IMR-90 (cell line): Measurements from ENCODE around the gene PGLYRP3. TPM values are rescaled to one million over a fixed set of nuclear protein-coding genes. Genes with fewer than 3 reads are reported as not detected.

Experiments used
- ATAC-seq: fragments of 200-7000 bp; cut with Tn5 transposase; 2 replicates; pipeline ENCODE4 v1.9.1; 2020; ENCODE audit warnings: low read depth, mild to moderate bottlenecking, moderate library complexity
- BruUV-seq: library from RNA; stranded (reverse); fragments of 400-500 nt; replicated peaks from 2 replicates; lab custom pipeline; 2021; lab: Mats Ljungman, UMichigan
- CTCF ChIA-PET: fragments of 300-600 bp; formaldehyde crosslinking; extraction: SDS; loops from one replicate; lab custom pipeline; 2021; ENCODE audit warnings: antibody characterized with exemption; lab: Yijun Ruan, JAX
- POLR2A ChIA-PET: fragments of 300-600 bp; sonication (Branson Sonifier 250); formaldehyde crosslinking; loops from one replicate; lab custom pipeline; 2022; ENCODE audit warnings: antibody characterized with exemption; ENCODE audit not compliant: unreplicated experiment; lab: Charles Lee
- DNase-seq: peaks from one replicate; pipeline ENCODE4 v3.0.0; 2013
- H2AFZ ChIP-seq: replicated peaks from 2 replicates; pipeline ENCODE3; 2013; ENCODE audit warnings: low read length, mild to moderate bottlenecking; ENCODE audit not compliant: poor library complexity
- H2AK5ac ChIP-seq: 2 replicates; pipeline ENCODE4 v1.6.1; 2013; ENCODE audit warnings: low read depth, low read length, inconsistent platforms
- H2AK9ac ChIP-seq: replicated peaks from 2 replicates; pipeline ENCODE3; 2013; ENCODE audit warnings: mild to moderate bottlenecking, low read depth, low read length, moderate library complexity; ENCODE audit not compliant: poor library complexity
- H2BK120ac ChIP-seq: 2 replicates; pipeline ENCODE4 v1.6.1; 2013; ENCODE audit warnings: low read depth, low read length, inconsistent platforms
- H2BK15ac ChIP-seq: 3 replicates; pipeline ENCODE4 v1.6.1; 2013; ENCODE audit warnings: low read depth, low read length, inconsistent platforms
- H2BK20ac ChIP-seq: 2 replicates; pipeline ENCODE4 v1.6.1; 2013; ENCODE audit warnings: low read depth, mild to moderate bottlenecking, inconsistent platforms, low read length, moderate library complexity
- H2BK5ac ChIP-seq: 2 replicates; pipeline ENCODE4 v1.6.1; 2013; ENCODE audit warnings: mild to moderate bottlenecking, low read depth, low read length, inconsistent platforms; ENCODE audit not compliant: poor library complexity, severe bottlenecking
- H3K14ac ChIP-seq: replicated peaks from 2 replicates; pipeline ENCODE4 v1.6.1; 2013; ENCODE audit warnings: low read depth, low read length, inconsistent platforms
- H3K18ac ChIP-seq: 2 replicates; pipeline ENCODE4 v1.6.1; 2013; ENCODE audit warnings: low read depth, low read length, control low read depth
- H3K23ac ChIP-seq: 2 replicates; pipeline ENCODE4 v1.6.1; 2013; ENCODE audit warnings: low read depth, low read length, inconsistent platforms
- H3K27ac ChIP-seq: 2 replicates; pipeline ENCODE4 v1.5.1; 2013; ENCODE audit warnings: mild to moderate bottlenecking, control low read depth, low read length; ENCODE audit not compliant: insufficient read depth
- H3K27me3 ChIP-seq: 2 replicates; pipeline ENCODE4 v1.6.1; 2013; ENCODE audit warnings: low read length; ENCODE audit not compliant: control insufficient read depth, insufficient read depth
- H3K36me3 ChIP-seq: 2 replicates; pipeline ENCODE4 v1.6.1; 2013; ENCODE audit warnings: low read length, mixed read lengths; ENCODE audit not compliant: control insufficient read depth, insufficient read depth
- H3K4ac ChIP-seq: 2 replicates; pipeline ENCODE4 v1.6.1; 2013; ENCODE audit warnings: low read depth, low read length, inconsistent platforms
- H3K4me1 ChIP-seq: 2 replicates; pipeline ENCODE4 v1.6.1; 2013; ENCODE audit warnings: low read length, mixed read lengths; ENCODE audit not compliant: control insufficient read depth, insufficient read depth
- H3K4me2 ChIP-seq: 2 replicates; pipeline ENCODE4 v1.6.1; 2013; ENCODE audit warnings: low read depth, mild to moderate bottlenecking, control low read depth, low read length, moderate library complexity
- H3K4me3 ChIP-seq: 2 replicates; pipeline ENCODE4 v1.5.1; 2013; ENCODE audit warnings: low read depth, mild to moderate bottlenecking, control low read depth, low read length, moderate library complexity; ENCODE audit not compliant: insufficient read depth
- H3K56ac ChIP-seq: 2 replicates; pipeline ENCODE4 v1.6.1; 2013; ENCODE audit warnings: low read length, inconsistent platforms; ENCODE audit not compliant: insufficient read depth; ENCODE audit errors: extremely low read depth
- H3K79me1 ChIP-seq, 2 experiments: 2 replicates each; pipeline ENCODE4 v1.6.1; 2013; ENCODE audit warnings: low read length in 2 of 2, inconsistent platforms in 1 of 2, low read depth in 1 of 2
- H3K9ac ChIP-seq: 2 replicates; pipeline ENCODE4 v1.6.1; 2013; ENCODE audit warnings: low read depth, low read length, control low read depth
- H3K9me1 ChIP-seq: 2 replicates; pipeline ENCODE4 v1.6.1; 2013; ENCODE audit warnings: low read length, inconsistent platforms; ENCODE audit not compliant: insufficient read depth
- H3K9me3 ChIP-seq: 2 replicates; pipeline ENCODE4 v1.6.1; 2013; ENCODE audit warnings: low read length; ENCODE audit not compliant: control insufficient read depth, insufficient read depth
- H4K20me1 ChIP-seq: 2 replicates; pipeline ENCODE4 v1.6.1; 2013; ENCODE audit warnings: low read length, inconsistent platforms; ENCODE audit not compliant: insufficient read depth
- H4K5ac ChIP-seq: 2 replicates; pipeline ENCODE4 v1.6.1; 2013; ENCODE audit warnings: mild to moderate bottlenecking, low read depth, low read length, control low read depth
- H4K8ac ChIP-seq, 2 experiments: 2 replicates each; pipeline ENCODE4 v1.6.1; 2013; ENCODE audit warnings: low read depth in 2 of 2, low read length in 2 of 2, control low read depth in 1 of 2, inconsistent platforms in 1 of 2
- H4K91ac ChIP-seq: 2 replicates; pipeline ENCODE4 v1.6.1; 2013; ENCODE audit warnings: low read depth, low read length, inconsistent platforms; ENCODE audit not compliant: insufficient read depth
- CEBPB ChIP-seq: IDR thresholded peaks from 2 replicates; pipeline ENCODE4 v1.6.1; 2012; ENCODE audit warnings: low read depth, low read length, improper control_type of control experiment
- CHD1 ChIP-seq: IDR thresholded peaks from 2 replicates; pipeline ENCODE4 v1.6.1; 2012; ENCODE audit warnings: low read depth, low read length, improper control_type of control experiment
- CTCF ChIP-seq: conservative IDR thresholded peaks from 2 replicates; pipeline ENCODE4 v1.5.1; 2012; ENCODE audit warnings: mild to moderate bottlenecking, low read depth, low read length, improper control_type of control experiment
- ELK1 ChIP-seq: fragments of 150-350 bp; IDR thresholded peaks from 2 replicates; pipeline ENCODE4 v1.6.1; 2016; ENCODE audit warnings: low read depth, mild to moderate bottlenecking, low read length, moderate library complexity, borderline replicate concordance
- FOS ChIP-seq: fragments of 150-350 bp; IDR thresholded peaks from 2 replicates; pipeline ENCODE4 v1.6.1; 2016; ENCODE audit warnings: low read depth, low read length
- MAFK ChIP-seq: IDR thresholded peaks from 2 replicates; pipeline ENCODE4 v1.6.1; 2012; ENCODE audit warnings: low read depth, low read length, improper control_type of control experiment
- MAZ ChIP-seq: IDR thresholded peaks from 2 replicates; pipeline ENCODE4 v1.6.1; 2012; ENCODE audit warnings: low read depth, mild to moderate bottlenecking, low read length, improper control_type of control experiment, moderate library complexity, borderline replicate concordance
- MXI1 ChIP-seq: IDR thresholded peaks from 2 replicates; pipeline ENCODE4 v1.6.1; 2012; ENCODE audit warnings: low read depth, mild to moderate bottlenecking, low read length, moderate library complexity, borderline replicate concordance
- NFE2L2 ChIP-seq: fragments of 150-350 bp; IDR thresholded peaks from 2 replicates; pipeline ENCODE4 v1.6.1; 2016; ENCODE audit warnings: low read depth, mild to moderate bottlenecking, low read length
- POLR2A ChIP-seq: IDR thresholded peaks from 2 replicates; pipeline ENCODE4 v1.6.1; 2012; ENCODE audit warnings: mild to moderate bottlenecking, low read depth, low read length
- RAD21 ChIP-seq: IDR thresholded peaks from 2 replicates; pipeline ENCODE4 v1.6.1; 2012; ENCODE audit warnings: low read length, improper control_type of control experiment
- RCOR1 ChIP-seq: IDR thresholded peaks from 2 replicates; pipeline ENCODE4 v1.6.1; 2012; ENCODE audit warnings: mild to moderate bottlenecking, low read length, improper control_type of control experiment; ENCODE audit not compliant: insufficient replicate concordance
- RFX5 ChIP-seq: IDR thresholded peaks from 2 replicates; pipeline ENCODE4 v1.8.0; 2012; ENCODE audit warnings: low read depth, mild to moderate bottlenecking, low read length, moderate library complexity
- SMC3 ChIP-seq: fragments of 150-350 bp; IDR thresholded peaks from 2 replicates; pipeline ENCODE4 v1.6.1; 2016; ENCODE audit warnings: low read depth, mild to moderate bottlenecking, antibody characterized with exemption, low read length, moderate library complexity
- USF2 ChIP-seq: fragments of 150-350 bp; IDR thresholded peaks from 2 replicates; pipeline ENCODE4 v1.6.1; 2017; ENCODE audit warnings: mild to moderate bottlenecking, antibody characterized with exemption, low read length, low read depth
- whole genome bisulfite sequencing, 2 experiments: methylation state at CpG; one replicate each; pipeline versions ENCODE4 v1.1.5 to v1.1.7; 2013; ENCODE audit warnings: missing lambda C conversion rate in 2 of 2; ENCODE audit not compliant: insufficient read length in 1 of 2; ENCODE audit errors: extremely low coverage in 2 of 2; 5-methylcytosine and 5-hydroxymethylcytosine counted together
- dilution Hi-C: fragments of 300-500 bp; cut with HindIII; formaldehyde crosslinking; loops from one replicate; pipeline ENCODE4 v1.14.3; 2018; ENCODE audit warnings: low sequenced_read_pairs; ENCODE audit not compliant: unreplicated experiment
- in situ Hi-C: fragments of 300-500 bp; cut with MboI; formaldehyde crosslinking; loops from 3 replicates; pipeline ENCODE4 v1.14.3; 2019; ENCODE audit warnings: low sequenced_read_pairs, inconsistent platforms, mixed read lengths
- intact Hi-C: fragments of 100-400 bp; cut with micrococcal nuclease; formaldehyde crosslinking; loops from 2 replicates; pipeline ENCODE4 v1.10.0; 2022
- polyA plus RNA-seq, 3 experiments: library from polyadenylated mRNA; depleted of rRNA; stranded (reverse); fragments of >200 nt; gene quantifications; 2 replicates each; pipeline ENCODE4 v1.2.3, GENCODE V29; 2012; ENCODE audit warnings: low replicate concordance in 1 of 3
- total RNA-seq: library from RNA; depleted of rRNA; stranded (reverse); fragments of >200 nt; gene quantifications from 2 replicates; pipeline ENCODE4 v1.2.3, GENCODE V29; 2012

The PGLYRP3 gene
- total and polyA plus RNA-seq, 2 of the 4 experiments (the other 2 are of a cell fraction): not detected

GRCh38 chr1:153343811-153344717, 31.3 kb upstream of the PGLYRP3 start:
- H2AFZ ChIP-seq: peak overlapping the region; percentile 38
- in situ Hi-C loops (no loop called here), dilution Hi-C loops (no loop called here), intact Hi-C loops (no loop called here)
- no peak overlapping the region for H2BK5ac ChIP-seq
- H3K79me1 ChIP-seq: no peaks in the 10 kb centered on the region
- 30% methylated on average over 3 of the region's 9 CpGs; no CpG with 5 or more reads in 1 of the 2 experiments for WGBS, 2 experiments
- H4K20me1 ChIP-seq: no peaks in the 10 kb centered on the region
- no peak overlapping the region for H3K56ac ChIP-seq
- H3K36me3 ChIP-seq: no peaks in the 10 kb centered on the region
- H3K4me1 ChIP-seq: no peaks in the 10 kb centered on the region
- H4K91ac ChIP-seq: no peak overlapping the region
- H3K4me3 ChIP-seq: no peak overlapping the region
- no peak for DNase-seq
- no peak overlapping the region for H4K5ac ChIP-seq
- ChIA-PET POLR2A (no interaction called here), CTCF (interaction anchor here (1.3 kb wide), 1 partner anchor 9 kb away, joined by 4 read pairs; no protein-coding TSS in a partner anchor)
- H2BK120ac ChIP-seq: no peak overlapping the region
- no peak overlapping the region for H3K27ac ChIP-seq
- H2BK20ac ChIP-seq: no peak overlapping the region
- BruUV-seq: no TSS peak
- no peak overlapping the region for H3K23ac ChIP-seq
- H2AK9ac ChIP-seq: no peak overlapping the region
- no peak overlapping the region for H2AK5ac ChIP-seq
- ATAC-seq: no peak
- H2BK15ac ChIP-seq: no peak overlapping the region
- no peak overlapping the region for H3K4me2 ChIP-seq
- peaks cover 4% of the 10 kb centered on the region for H3K27me3 ChIP-seq
- H4K8ac ChIP-seq: no peak overlapping the region
- no peak overlapping the region for H3K9ac ChIP-seq
- no peaks in the 10 kb centered on the region for H3K9me3 ChIP-seq
- no peaks in the 10 kb centered on the region for H3K9me1 ChIP-seq
- no peak overlapping the region for H3K18ac ChIP-seq
- no peak overlapping the region for H3K4ac ChIP-seq
- H3K14ac ChIP-seq: no peak overlapping the region
- TF ChIP-seq CEBPB (no peak), USF2 (no peak), CTCF (no peak), FOS (no peak), RFX5 (no peak), RAD21 (no peak), POLR2A (no peak), SMC3 (no peak), MAZ (no peak), MAFK (no peak), NFE2L2 (no peak), MXI1 (no peak), ELK1 (no peak), RCOR1 (no peak), CHD1 (no peak)
